H1 (cell line): ENCODE data around the gene SBSN. TPM values are rescaled to one million over a fixed set of nuclear protein-coding genes. Genes with fewer than 3 reads are reported as not detected.

ENCODE experiments used
- CBX5 ChIP-seq: fragments of 300-800, 300-1000 bp; sonication (generic); IDR thresholded peaks from 2 replicates; pipeline ENCODE4 v1.7.1; 2016; ENCODE audit warnings: antibody characterized with exemption, low read length, low read depth
- CHD7 ChIP-seq: fragments of 300-600 bp; sonication (generic); IDR thresholded peaks from 2 replicates; pipeline ENCODE4 v1.7.1; 2012; ENCODE audit warnings: low read length, moderate library complexity, mild to moderate bottlenecking, inconsistent platforms; ENCODE audit not compliant: insufficient replicate concordance
- FOSL1 ChIP-seq: IDR thresholded peaks from 2 replicates; pipeline ENCODE4 v1.6.1; 2011; ENCODE audit warnings: mild to moderate bottlenecking, low read depth, low read length, moderate library complexity; ENCODE audit not compliant: insufficient read depth
- HDAC6 ChIP-seq: IDR thresholded peaks from one replicate; pipeline ENCODE4 v1.7.1; 2012; ENCODE audit warnings: low read depth, mild to moderate bottlenecking, inconsistent platforms, low read length, moderate library complexity
- MAFK ChIP-seq: IDR thresholded peaks from 2 replicates; pipeline ENCODE4 v1.6.1; 2012; ENCODE audit warnings: low read depth, mild to moderate bottlenecking, improper control_type of control experiment, low read length
- MAX ChIP-seq: IDR thresholded peaks from 2 replicates; pipeline ENCODE4 v1.6.1; 2012; ENCODE audit warnings: inconsistent platforms
- RBBP5 ChIP-seq: IDR thresholded peaks from 2 replicates; pipeline ENCODE4 v1.7.1; 2012; ENCODE audit warnings: low read depth, mild to moderate bottlenecking, inconsistent platforms, low read length, moderate library complexity, borderline replicate concordance
- SP4 ChIP-seq: IDR thresholded peaks from 2 replicates; pipeline ENCODE4 v1.6.1; 2012; ENCODE audit warnings: low read length, inconsistent platforms
- polyA plus RNA-seq, 7 experiments: library from polyadenylated mRNA; depleted of rRNA in 3 of 7; stranded (reverse) in 5 of 7; unstranded in 2 of 7; fragments of >200 nt in 5 of 7; fragments of 200-250 nt in 2 of 7; gene quantifications; 1 replicate in 5 of 7; 2 replicates in 1 of 7; 4 replicates in 1 of 7; pipeline versions ENCODE4 v1.2.1 to v1.2.3, GENCODE V29; 2011 to 2013; ENCODE audit warnings: missing spikeins in 2 of 7, mixed read lengths in 2 of 7
- total RNA-seq: library from RNA; stranded (reverse); fragmentation: NEBNext Ultra II Directional; extraction: Animal tissue kit (Norgen Biotek cat#: 25700); gene quantifications from 2 replicates; pipeline ENCODE4 v1.2.1, GENCODE V29; 2021

The SBSN gene
- total and polyA plus RNA-seq, 2 of the 8 experiments (the other 6 are each of a cell fraction or from before 2014, with no cell fraction given): not detected

- TF ChIP-seq HDAC6 (no peak), CBX5 (no peak), MAFK (no peak), SP4 (no peak), CHD7 (no peak), RBBP5 (0 out of 2 replicates have a peak, but pooled peaks have one; percentile 33), FOSL1 (no peak), MAX (0 out of 2 replicates have a peak, but pooled peaks have one; percentile 32)
Observed at GRCh38 chr19:35514282-35514809, 13.8 kb downstream of the SBSN start (continued).
